Activated T-helper 1 cell treated with Interleukin-2 at 50 U/mL for 16 hours (primary cell): ENCODE measurements around the gene RAB9A.
"Not testable (repeated sequence)": the region's sequence is repeated elsewhere in the genome, so short reads cannot be mapped to it uniquely, and the experiment has no call there.

Source experiments
- DNase-seq: peaks from one replicate; pipeline ENCODE4 v3.0.0-alpha.2; 2020; ENCODE audit warnings: low read depth

Gene RAB9A

GRCh38 chrX:13700380-13700779 is 11.5 kb downstream of the RAB9A start:
- DNase-seq, result no peak

- DNase-seq, result no peak
These were observed 13.3 kb downstream of the RAB9A start for GRCh38 chrX:13702111-13702789.

- no peak for DNase-seq
These were observed 14.2 kb downstream of the RAB9A start for GRCh38 chrX:13703135-13703534.

- no peak for DNase-seq
These were observed 14.7 kb downstream of the RAB9A start for GRCh38 chrX:13703589-13703988.

GRCh38 chrX:13711141-13711540 is 22.2 kb downstream of the RAB9A start:
- DNase-seq, result no peak

- DNase-seq, result no peak
These were observed 27.5 kb downstream of the RAB9A start for GRCh38 chrX:13716455-13716854.

- DNase-seq, result peak; percentile 17
These were observed 28.0 kb downstream of the RAB9A start for GRCh38 chrX:13716905-13717304.

GRCh38 chrX:13717700-13718472 is 29.0 kb downstream of the RAB9A start:
- no peak for DNase-seq

GRCh38 chrX:13719192-13719856 is 30.4 kb downstream of the RAB9A start:
- DNase-seq, result no peak

- no peak for DNase-seq
These were observed 32.4 kb downstream of the RAB9A start for GRCh38 chrX:13721371-13721770.

- no peak for DNase-seq
These were observed 33.0 kb downstream of the RAB9A start for GRCh38 chrX:13721819-13722519.

GRCh38 chrX:13724878-13725277 is 36.0 kb downstream of the RAB9A start:
- DNase-seq, result peak; percentile 23

GRCh38 chrX:13726583-13726982 is 37.7 kb downstream of the RAB9A start:
- DNase-seq, result not testable (repeated sequence)

- DNase-seq, result not testable (repeated sequence)
These were observed 41.6 kb downstream of the RAB9A start for GRCh38 chrX:13730523-13730922.

- DNase-seq, result no peak
These were observed 43.5 kb downstream of the RAB9A start for GRCh38 chrX:13732246-13733067.

GRCh38 chrX:13733506-13733905 is 44.6 kb downstream of the RAB9A start:
- no peak for DNase-seq

GRCh38 chrX:13734278-13735172 is 45.6 kb downstream of the RAB9A start, which contains the start of the genes OFD1 and TRAPPC2:
Gene OFD1 (plus strand): TSS chrX:13734748. CDS start chrX:13735072, 324 bp downstream.
Gene TRAPPC2 (minus strand): TSS chrX:13734620. CDS start chrX:13719963, 14,657 bp downstream.
- peak; percentile 88 for DNase-seq

- DNase-seq, result no peak
These were observed 52.8 kb downstream of the RAB9A start for GRCh38 chrX:13741695-13742094.

- DNase-seq, result no peak
These were observed 53.7 kb downstream of the RAB9A start for GRCh38 chrX:13742397-13743176.
